Measurements from ENCODE around the gene HMGB2. TPM values are rescaled to one million over a fixed set of nuclear protein-coding genes. Genes with fewer than 3 reads are reported as not detected.

Gene HMGB2
- total RNA-seq, 1 experiment from 2014 or later: 111 TPM

GRCh38 chr4:173347467-173347866 is 13.3 kb upstream of the HMGB2 start:
- Histone ChIP-seq H3K36me3 (ENCODE audit: low read depth, low read length) (no peaks in the 10 kb centered on the region), H3K4me3 (ENCODE audit: low read length) (no peak overlapping the region), H2AFZ (ENCODE audit: low read length) (no peak overlapping the region), H3K9me3 (ENCODE audit: low read length) (no peaks in the 10 kb centered on the region), H3K27ac (ENCODE audit: low read length) (no peak overlapping the region), H3K27me3 (ENCODE audit: low read length) (no peaks in the 10 kb centered on the region), H3K4me1 (ENCODE audit: insufficient read depth, low read length) (peaks cover 21% of the 10 kb centered on the region), H4K20me1 (ENCODE audit: low read length) (no peaks in the 10 kb centered on the region), H3K9me2 (replicated peaks; ENCODE audit: low read length) (no peaks in the 10 kb centered on the region), H3K4me2 (ENCODE audit: low read length) (no peak overlapping the region), H3K79me2 (ENCODE audit: low read length) (no peaks in the 10 kb centered on the region), H3F3A (ENCODE audit: low read length, unreplicated experiment) (no peaks in the 10 kb centered on the region), H3K9ac (ENCODE audit: low read length) (no peak overlapping the region)
- ChIA-PET CTCF (no interaction called here), POLR2A (ENCODE audit: unreplicated experiment) (no interaction called here)
- intact Hi-C loops (cut with micrococcal nuclease): no loop called here
- DNase-seq: no peak
- BruUV-seq (replicated peaks): no TSS peak
- ATAC-seq: no peak
- TF ChIP-seq CTCF (conservative IDR thresholded peaks at IDR 0.05; ENCODE audit: low read depth, low read length) (no peak), EZH2phosphoT487 (IDR thresholded peaks at IDR 0.05; ENCODE audit: borderline replicate concordance, low read length) (no peak), EZH2 (IDR thresholded peaks at IDR 0.05; ENCODE audit: low read length, unreplicated experiment) (no peak)

GRCh38 chr4:173346074-173346473 is 11.9 kb upstream of the HMGB2 start:
- H3K79me2 ChIP-seq (ENCODE audit: low read length): no peaks in the 10 kb centered on the region
- no peak for TF ChIP-seq EZH2phosphoT487 (IDR thresholded peaks at IDR 0.05; ENCODE audit: borderline replicate concordance, low read length)
- no peak for TF ChIP-seq EZH2 (IDR thresholded peaks at IDR 0.05; ENCODE audit: low read length, unreplicated experiment)
- TF ChIP-seq CTCF (conservative IDR thresholded peaks at IDR 0.05; ENCODE audit: low read depth, low read length): no peak
- no TSS peak for BruUV-seq (replicated peaks)
- no peaks in the 10 kb centered on the region for H3F3A ChIP-seq (ENCODE audit: low read length, unreplicated experiment)
- H3K9ac ChIP-seq (ENCODE audit: low read length): no peak overlapping the region
- H4K20me1 ChIP-seq (ENCODE audit: low read length): no peaks in the 10 kb centered on the region
- peak overlapping the region; percentile 31; the same call in 1 of the 2 replicates for H3K4me3 ChIP-seq (ENCODE audit: low read length)
- peak overlapping the region; percentile 50 for H2AFZ ChIP-seq (ENCODE audit: low read length)
- peaks cover 21% of the 10 kb centered on the region for H3K4me1 ChIP-seq (ENCODE audit: insufficient read depth, low read length)
- H3K36me3 ChIP-seq (ENCODE audit: low read depth, low read length): no peaks in the 10 kb centered on the region
- H3K27me3 ChIP-seq (ENCODE audit: low read length): no peaks in the 10 kb centered on the region
- H3K9me2 ChIP-seq (replicated peaks; ENCODE audit: low read length): no peaks in the 10 kb centered on the region
- ATAC-seq: peak; percentile 80
- peak overlapping the region; percentile 75 for H3K4me2 ChIP-seq (ENCODE audit: low read length)
- peak; percentile 79 for DNase-seq
- intact Hi-C loops (cut with micrococcal nuclease): no loop called here
- ChIA-PET CTCF (no interaction called here), POLR2A (ENCODE audit: unreplicated experiment) (no interaction called here)
- no peaks in the 10 kb centered on the region for H3K9me3 ChIP-seq (ENCODE audit: low read length)
- H3K27ac ChIP-seq (ENCODE audit: low read length): 0 out of 2 replicates have a peak overlapping the region, but pooled peaks have one; percentile 9

- BruUV-seq (replicated peaks): no TSS peak
- TF ChIP-seq CTCF (conservative IDR thresholded peaks at IDR 0.05; ENCODE audit: low read depth, low read length) (no peak), EZH2phosphoT487 (IDR thresholded peaks at IDR 0.05; ENCODE audit: borderline replicate concordance, low read length) (no peak), EZH2 (IDR thresholded peaks at IDR 0.05; ENCODE audit: low read length, unreplicated experiment) (no peak)
- H3K27ac ChIP-seq (ENCODE audit: low read length): 0 out of 2 replicates have a peak overlapping the region, but pooled peaks have one; percentile 9
- ATAC-seq (peak; percentile 39), DNase-seq (no peak)
- CTCF ChIA-PET: no interaction called here
- H3K9me2 ChIP-seq (replicated peaks; ENCODE audit: low read length): no peaks in the 10 kb centered on the region
- H3K36me3 ChIP-seq (ENCODE audit: low read depth, low read length): no peaks in the 10 kb centered on the region
- peaks cover 21% of the 10 kb centered on the region for H3K4me1 ChIP-seq (ENCODE audit: insufficient read depth, low read length)
- intact Hi-C loops (cut with micrococcal nuclease): no loop called here
- no peaks in the 10 kb centered on the region for H3K79me2 ChIP-seq (ENCODE audit: low read length)
- POLR2A ChIA-PET (ENCODE audit: unreplicated experiment): interaction anchor here (0.6 kb wide), 1 partner anchor 11 kb away, joined by 11 read pairs; no protein-coding TSS in a partner anchor
- no peaks in the 10 kb centered on the region for H3K27me3 ChIP-seq (ENCODE audit: low read length)
- no peaks in the 10 kb centered on the region for H4K20me1 ChIP-seq (ENCODE audit: low read length)
- H2AFZ ChIP-seq (ENCODE audit: low read length): peak overlapping the region; percentile 50; the same call in 1 of the 2 replicates
- no peaks in the 10 kb centered on the region for H3K9me3 ChIP-seq (ENCODE audit: low read length)
- H3F3A ChIP-seq (ENCODE audit: low read length, unreplicated experiment): no peaks in the 10 kb centered on the region
- no peak overlapping the region for H3K9ac ChIP-seq (ENCODE audit: low read length)
- H3K4me3 ChIP-seq (ENCODE audit: low read length): peak overlapping the region; percentile 31; the same call in 1 of the 2 replicates
- H3K4me2 ChIP-seq (ENCODE audit: low read length): peak overlapping the region; percentile 75
Observed at GRCh38 chr4:173345648-173346047, 11.5 kb upstream of the HMGB2 start.

All from PC-3 (cell line).